GM21737 (cell line): Measurements from ENCODE around the gene RGS10.

Experiments used
- ATAC-seq: cut with Tn5 transposase; IDR thresholded peaks from one replicate; pipeline ENCODE4 v1.9.1; 2021; ENCODE audit warnings: mild to moderate bottlenecking, moderate library complexity; ENCODE audit not compliant: unreplicated experiment

Gene RGS10

GRCh38 chr10:119499677-119500002, 42.9 kb downstream of the RGS10 start:
- ATAC-seq: no peak

DNA sequence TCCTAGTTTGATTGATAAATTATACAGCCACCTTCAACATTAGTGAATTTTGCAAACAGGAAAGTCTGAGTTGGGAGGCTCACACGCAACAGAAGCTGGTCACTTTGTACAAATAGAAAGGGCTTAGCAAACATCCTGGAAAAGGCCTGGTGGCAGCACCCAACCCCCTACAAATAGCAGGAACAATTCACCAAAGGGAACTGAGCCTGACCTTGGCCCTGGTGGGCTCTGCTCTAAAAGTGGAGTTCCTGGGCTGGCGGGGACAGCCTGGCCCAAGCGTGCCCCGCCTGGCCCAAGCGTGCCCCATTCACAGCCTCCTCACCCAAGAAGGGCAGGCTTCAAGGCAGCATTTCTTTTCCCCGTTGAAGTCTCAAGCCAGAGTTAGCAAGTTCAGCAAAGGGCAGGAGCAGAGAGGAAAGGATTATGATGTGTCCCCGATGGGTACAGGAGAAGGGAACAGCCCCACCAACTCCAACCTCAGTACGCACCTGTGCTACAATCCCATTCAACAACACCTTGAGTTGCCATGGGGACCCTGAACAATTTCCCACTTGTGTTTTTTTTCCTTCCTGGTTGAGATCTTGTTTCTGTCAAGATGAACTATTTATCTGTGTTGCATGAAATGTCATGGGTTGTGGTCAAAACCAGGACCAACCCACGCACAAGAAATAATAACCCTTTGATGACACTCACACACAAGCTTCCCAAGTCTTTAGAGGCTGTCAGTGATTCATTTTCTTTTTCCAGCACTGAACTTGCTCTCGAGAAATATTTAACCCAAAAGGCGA, 43.4 kb downstream of the RGS10 start:
- ATAC-seq: no peak

GRCh38 chr10:119497243-119497642, 45.3 kb downstream of the RGS10 start:
- ATAC-seq: no peak

- ATAC-seq: no peak
Measured at GRCh38 chr10:119496273-119496672, 46.2 kb downstream of the RGS10 start.

DNA sequence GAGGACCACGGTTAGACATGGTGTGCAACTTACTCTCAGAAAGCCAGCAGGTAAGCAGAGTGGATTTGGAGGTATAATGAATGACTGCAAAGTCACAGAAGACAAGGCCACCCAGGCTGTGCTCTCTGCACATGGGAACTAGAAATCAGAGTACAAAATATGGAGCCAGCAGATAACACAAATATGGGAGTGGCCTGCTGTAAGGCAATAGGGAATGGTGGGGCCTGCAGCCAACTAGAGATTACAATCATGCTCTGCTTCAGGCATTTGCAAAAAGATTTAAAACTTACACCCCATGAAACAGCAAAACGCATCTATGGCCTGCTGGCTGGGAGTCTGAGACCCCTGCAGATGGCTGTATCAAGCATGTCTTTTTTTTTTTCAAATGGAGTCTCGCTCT, 47.0 kb downstream of the RGS10 start:
- no peak for ATAC-seq

- no peak for ATAC-seq
Measured at GRCh38 chr10:119495021-119495505, 47.5 kb downstream of the RGS10 start.

DNA sequence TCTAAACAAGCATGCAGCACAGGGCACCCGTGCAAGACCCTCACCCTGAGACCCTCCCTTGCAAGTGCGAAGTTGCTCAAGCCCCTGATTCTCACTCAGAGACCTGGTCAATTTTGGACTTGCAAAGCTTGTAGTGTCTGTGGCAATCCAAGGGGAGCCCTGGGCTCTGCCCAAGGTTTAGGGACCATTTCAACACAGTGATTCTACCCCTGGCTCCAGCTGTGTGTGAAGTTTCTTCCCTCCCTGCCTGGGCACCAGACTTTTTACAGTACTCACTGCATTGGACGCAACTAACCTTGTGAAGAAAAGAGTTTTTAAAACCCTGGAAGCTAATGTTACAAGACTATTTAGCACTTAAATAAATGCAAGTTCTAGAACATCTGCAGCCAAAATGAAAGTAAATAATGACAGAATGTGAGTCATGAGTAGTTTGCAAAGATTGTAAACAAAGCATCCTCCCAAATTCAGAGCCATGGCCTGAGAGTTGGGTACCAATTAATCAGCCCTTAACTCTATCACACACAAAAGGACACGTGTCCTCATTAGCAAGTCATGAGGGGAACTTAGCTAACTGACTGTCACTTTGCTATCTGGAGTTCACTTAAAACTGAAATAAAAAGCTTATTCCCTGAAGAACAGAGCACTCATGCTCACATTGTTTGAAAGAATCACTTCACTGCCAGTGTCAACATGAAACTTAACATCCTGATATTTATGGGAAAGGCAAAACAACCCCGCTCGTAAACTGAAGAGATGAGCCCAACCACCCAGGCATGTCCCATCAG, 48.1 kb downstream of the RGS10 start:
- no peak for ATAC-seq

GRCh38 chr10:119493155-119493554, 49.4 kb downstream of the RGS10 start:
- no peak for ATAC-seq

- no peak for ATAC-seq
Measured at GRCh38 chr10:119491966-119492757, 50.4 kb downstream of the RGS10 start.

DNA sequence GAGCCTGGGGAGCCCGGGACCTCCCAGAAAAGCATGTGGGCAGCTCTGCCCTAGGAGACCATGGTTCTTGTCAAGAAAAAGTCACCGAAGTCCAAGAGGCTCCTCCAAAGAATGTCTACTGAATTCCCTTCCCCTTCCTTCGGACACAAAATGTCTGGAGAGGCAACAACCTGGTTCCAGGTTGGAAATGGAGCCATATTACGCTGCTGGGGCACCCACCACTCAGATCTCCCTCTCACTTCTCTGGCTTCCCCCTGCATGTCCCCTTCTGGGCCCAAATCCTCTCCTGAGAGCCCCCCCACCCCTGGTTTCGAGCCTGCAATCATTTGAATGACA, 52.6 kb downstream of the RGS10 start:
- no peak for ATAC-seq

DNA sequence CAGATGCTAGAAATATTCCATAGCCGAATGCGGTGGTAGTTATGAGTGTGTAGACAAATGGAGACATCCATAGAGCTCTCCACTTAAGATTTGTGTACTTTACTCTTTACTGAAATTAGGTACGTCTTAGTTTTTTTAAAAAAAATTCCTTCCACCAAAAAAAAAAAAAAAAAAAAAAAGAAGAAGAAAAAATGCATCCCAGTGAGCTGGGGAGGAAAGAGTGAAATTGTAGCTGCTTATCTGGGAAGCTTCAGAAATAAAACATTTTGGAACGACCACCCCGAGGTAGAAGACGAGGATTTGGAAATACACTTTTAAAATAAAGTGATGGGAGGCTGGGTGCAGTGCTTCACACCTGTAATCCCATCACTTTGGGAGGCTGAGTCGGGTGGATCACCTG, 53.8 kb downstream of the RGS10 start:
- ATAC-seq: no peak

DNA sequence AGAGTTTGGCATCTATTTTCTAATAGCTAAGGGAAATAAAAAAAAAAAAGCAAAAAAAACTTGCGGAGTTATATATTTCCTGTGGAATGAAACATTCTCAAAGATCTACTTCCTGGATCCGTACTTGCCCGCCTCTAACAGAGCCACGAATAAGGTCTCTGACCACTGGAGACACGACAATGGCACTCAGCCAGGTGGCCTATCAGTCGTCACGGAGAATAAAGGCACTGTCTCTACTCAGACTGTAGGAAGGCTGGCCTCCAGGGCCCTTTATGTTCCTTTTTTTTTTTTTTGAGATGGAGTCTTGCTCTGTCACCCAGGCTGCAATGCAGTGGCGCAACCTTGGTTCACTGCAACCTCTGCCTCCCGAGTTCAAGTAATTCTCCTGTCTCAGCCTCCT, 58.7 kb downstream of the RGS10 start:
- no peak for ATAC-seq

GRCh38 chr10:119483001-119483400, 59.5 kb downstream of the RGS10 start:
- no peak for ATAC-seq

DNA sequence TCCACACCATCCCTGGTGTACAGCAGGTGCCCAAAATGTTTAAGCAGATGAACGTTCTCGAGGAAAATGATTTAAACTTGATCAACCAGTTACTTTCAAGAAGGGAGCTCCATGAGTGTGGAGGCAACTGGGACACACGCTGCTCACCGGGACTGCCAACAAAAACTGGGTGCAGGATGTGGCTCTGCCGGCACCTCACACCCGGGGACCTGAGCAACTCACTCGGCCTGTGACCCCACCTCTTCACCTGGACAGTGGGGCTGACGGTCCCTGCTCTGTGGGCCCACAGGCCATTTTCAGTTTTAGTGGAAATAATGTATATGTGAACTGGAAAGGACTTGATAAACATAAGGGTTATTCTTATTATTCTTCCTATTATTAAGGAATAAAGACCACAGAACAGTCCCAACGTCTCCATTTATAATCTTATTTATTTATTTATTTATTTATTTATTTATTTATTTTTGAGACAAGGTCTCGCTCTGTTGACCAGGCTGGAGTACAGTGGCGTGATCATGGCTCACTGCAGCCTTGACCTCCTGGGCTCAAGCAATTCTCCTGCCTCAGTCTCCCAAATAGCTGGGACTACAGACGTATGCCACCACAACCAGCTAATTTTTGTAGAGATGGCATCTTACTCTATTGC, 60.6 kb downstream of the RGS10 start:
- ATAC-seq: no peak

DNA sequence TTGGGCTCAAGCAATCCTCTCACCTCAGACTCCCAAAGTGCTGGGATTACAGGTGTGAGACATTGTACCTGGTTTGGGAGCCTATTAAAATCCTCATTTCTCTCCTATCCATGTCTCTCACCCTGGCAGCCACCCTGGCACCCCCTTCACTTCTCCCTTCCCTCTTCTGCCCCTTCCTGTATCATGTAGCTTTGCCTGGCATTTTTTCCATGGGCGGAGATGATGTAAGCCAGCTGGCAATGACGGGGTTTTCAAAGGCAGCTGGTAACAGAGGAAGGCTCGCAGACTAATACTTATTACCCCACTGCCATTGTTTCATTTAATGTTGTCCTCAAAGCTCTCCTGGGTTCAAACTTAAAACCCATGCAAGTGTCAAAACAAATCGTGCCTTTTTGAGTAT, 61.9 kb downstream of the RGS10 start:
- no peak for ATAC-seq

- no peak for ATAC-seq
Measured at GRCh38 chr10:119479532-119479931, 63.0 kb downstream of the RGS10 start.

DNA sequence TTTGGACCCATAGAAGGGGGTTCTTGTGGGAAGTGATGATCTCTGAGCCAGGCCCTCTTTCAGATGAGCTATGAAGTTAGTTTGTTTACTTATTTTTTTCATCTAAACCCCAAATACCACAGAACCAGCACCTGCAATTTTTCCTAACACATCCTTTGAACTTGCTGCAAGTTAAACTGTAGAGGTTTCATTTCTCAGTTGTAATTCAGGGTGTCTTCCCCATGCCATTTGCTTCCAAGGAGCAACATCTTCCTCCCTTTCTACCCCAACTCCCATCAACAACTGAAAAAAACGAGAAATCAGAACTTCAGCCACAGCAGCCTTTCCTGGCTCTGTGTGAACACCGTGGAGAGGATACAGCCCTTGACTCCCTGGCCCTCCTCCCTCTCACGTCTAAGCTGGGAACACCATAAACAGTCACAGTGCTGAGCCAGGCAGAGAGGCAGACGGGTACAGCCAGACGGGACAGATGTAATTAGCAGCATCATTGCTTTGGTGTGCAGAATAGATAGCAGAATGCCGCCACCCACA, 63.6 kb downstream of the RGS10 start:
- no peak for ATAC-seq

DNA sequence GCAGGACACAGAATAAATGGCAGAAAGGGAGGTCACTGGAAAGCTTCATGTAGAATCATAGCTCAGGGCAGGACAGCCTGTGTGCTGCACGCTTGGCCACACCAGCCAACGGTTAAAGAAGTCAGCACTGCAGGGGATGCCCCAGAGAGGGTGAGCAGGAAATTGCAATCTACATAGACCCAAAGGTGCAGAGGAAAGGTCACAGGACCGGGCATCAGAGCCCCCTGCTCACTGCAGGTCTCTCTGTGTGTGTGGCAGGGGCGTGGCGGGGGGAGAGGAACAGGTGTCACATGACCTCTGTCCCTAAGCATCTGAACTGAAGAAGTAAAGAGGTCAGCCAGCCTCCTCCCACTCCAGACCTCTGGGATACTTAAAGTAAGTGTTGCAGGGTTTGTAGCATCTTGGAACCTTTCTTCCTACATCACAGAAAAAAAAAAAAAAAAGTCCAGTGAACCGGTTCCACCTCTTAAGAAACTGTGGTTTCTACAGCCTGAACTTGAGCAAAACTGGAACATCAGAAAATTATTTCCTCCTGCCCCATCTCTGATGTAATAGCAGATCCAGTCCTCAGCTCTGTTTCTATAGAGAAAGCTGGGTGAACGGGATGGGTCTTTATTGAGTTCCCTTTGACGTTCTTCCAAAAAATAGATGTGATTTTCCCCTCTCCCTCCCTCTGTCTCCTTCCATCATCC, 64.3 kb downstream of the RGS10 start:
- peak; percentile 84 for ATAC-seq

DNA sequence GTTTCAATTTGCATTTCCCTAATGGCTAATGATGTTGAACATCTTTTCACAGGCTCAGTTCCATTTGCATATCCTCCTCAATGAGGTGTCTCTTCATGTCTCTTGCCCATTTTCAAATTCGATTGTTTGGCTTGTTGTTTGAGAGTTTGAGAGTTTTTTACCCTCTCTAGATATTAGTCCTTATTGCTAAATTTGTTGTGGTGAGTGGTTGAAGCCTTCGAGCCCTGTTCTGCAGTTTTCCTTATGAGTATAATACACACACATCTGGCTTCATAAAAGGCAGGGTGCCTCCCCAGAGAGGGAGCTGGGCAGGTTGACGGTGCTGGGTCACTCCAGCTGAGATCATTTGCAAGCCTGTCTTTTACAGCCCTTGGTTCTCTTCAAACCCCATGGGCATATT, 65.1 kb downstream of the RGS10 start:
- ATAC-seq: peak; percentile 41

GRCh38 chr10:119474606-119475005, 67.9 kb downstream of the RGS10 start:
- no peak for ATAC-seq
